Panc1 (cell line): ENCODE results near the gene TSPAN16. TPM values are rescaled to one million over a fixed set of nuclear protein-coding genes. Genes with fewer than 3 reads are reported as not detected.

Experiments used
- ATAC-seq: fragments of 200-7000 bp; cut with Tn5 transposase; 2 replicates; pipeline ENCODE4 v1.9.1; 2020; ENCODE audit warnings: mild to moderate bottlenecking, moderate library complexity
- Bru-seq: library from RNA; stranded (reverse); fragments of 400-500 nt; gene quantifications from one replicate; lab custom pipeline; 2021; lab: Mats Ljungman, UMichigan
- BruChase-seq, 2 experiments: library from RNA; stranded (reverse); fragments of 400-500 nt; gene quantifications; one replicate each; lab custom pipeline; 2021; lab: Mats Ljungman, UMichigan
- BruUV-seq: library from RNA; stranded (reverse); fragments of 400-500 nt; replicated peaks from 2 replicates; lab custom pipeline; 2021; lab: Mats Ljungman, UMichigan
- CTCF ChIA-PET: fragments of 300-600 bp; sonication (Branson Sonifier 250); formaldehyde crosslinking; loops from one replicate; lab custom pipeline; 2022; ENCODE audit warnings: antibody characterized with exemption; lab: Charles Lee
- POLR2A ChIA-PET: fragments of 300-600 bp; sonication (Branson Sonifier 250); formaldehyde crosslinking; loops from one replicate; lab custom pipeline; 2022; ENCODE audit warnings: antibody characterized with exemption; lab: Charles Lee
- DNase-seq: peaks from one replicate; pipeline ENCODE4 v3.0.0-alpha.2; 2010; ENCODE audit warnings: low read depth, low spot score
- H3K27ac ChIP-seq: 2 replicates; pipeline ENCODE4 v1.5.1; 2011; ENCODE audit warnings: mild to moderate bottlenecking, low read length, inconsistent platforms
- H3K27me3 ChIP-seq: fragments of 200-500 bp; sonication (Bioruptor generic); 2 replicates; pipeline ENCODE4 v1.6.0; 2014; ENCODE audit warnings: low read length, inconsistent platforms; ENCODE audit not compliant: control insufficient read depth, insufficient read depth
- H3K36me3 ChIP-seq: fragments of 200-500 bp; sonication (Bioruptor generic); 2 replicates; pipeline ENCODE4 v1.5.1; 2014; ENCODE audit warnings: inconsistent platforms, mild to moderate bottlenecking, low read length, moderate library complexity; ENCODE audit not compliant: control insufficient read depth, insufficient read depth
- H3K4me1 ChIP-seq: 2 replicates; pipeline ENCODE4 v1.5.1; 2011; ENCODE audit warnings: inconsistent platforms, mild to moderate bottlenecking, low read length, moderate library complexity; ENCODE audit not compliant: control insufficient read depth, insufficient read depth
- H3K4me3 ChIP-seq, 2 experiments: 2 replicates each; pipeline ENCODE4 v1.5.1; 2011 to 2012; ENCODE audit warnings: low read depth in 2 of 2, low read length in 2 of 2, mild to moderate bottlenecking in 2 of 2, inconsistent platforms in 1 of 2, moderate library complexity in 1 of 2
- H3K9me3 ChIP-seq: fragments of 200-500 bp; sonication (Bioruptor generic); 2 replicates; pipeline ENCODE4 v1.5.1; 2014; ENCODE audit warnings: low read depth, mild to moderate bottlenecking, inconsistent platforms, low read length, moderate library complexity; ENCODE audit not compliant: control insufficient read depth, insufficient read depth
- CTCF ChIP-seq: fragments of 450-650 bp; IDR thresholded peaks from 2 replicates; pipeline ENCODE4 v1.5.1; 2017; ENCODE audit warnings: mild to moderate bottlenecking
- POLR2AphosphoS5 ChIP-seq: IDR thresholded peaks from 2 replicates; pipeline ENCODE4 v1.6.1; 2012; ENCODE audit warnings: mild to moderate bottlenecking, low read depth, low read length, moderate library complexity
- SIN3A ChIP-seq: IDR thresholded peaks from 2 replicates; pipeline ENCODE4 v1.6.1; 2012; ENCODE audit warnings: low read depth, mild to moderate bottlenecking, low read length, moderate library complexity, borderline replicate concordance; ENCODE audit not compliant: insufficient read depth
- TCF7L2 ChIP-seq: IDR thresholded peaks from 2 replicates; pipeline ENCODE4 v1.6.1; 2011; ENCODE audit warnings: mild to moderate bottlenecking, low read depth, low read length, inconsistent platforms
- in situ Hi-C: cut with HindIII; loops from 2 replicates; pipeline ENCODE4 v1.10.0; 2016; ENCODE audit warnings: low sequenced_read_pairs, low pct_unique_long_range_greater_than_20kb
- intact Hi-C: fragments of 100-400 bp; cut with micrococcal nuclease; formaldehyde crosslinking; loops from one replicate; pipeline ENCODE4 v1.10.0; 2022; ENCODE audit not compliant: unreplicated experiment
- long read RNA-seq: library from polyadenylated mRNA; unstranded; transcript quantifications from one replicate; pipeline ENCODE4 v2.0.0, GENCODE V29; 2021; ENCODE audit not compliant: unreplicated experiment
- polyA plus RNA-seq: library from polyadenylated mRNA; unstranded; fragments of >200 nt; gene quantifications from one replicate; pipeline ENCODE4 v1.2.1, GENCODE V29; 2012; ENCODE audit warnings: missing spikeins; ENCODE audit not compliant: insufficient read length
- total RNA-seq: library from RNA; stranded (reverse); gene quantifications from one replicate; pipeline ENCODE4 v1.2.1, GENCODE V29; 2021; ENCODE audit not compliant: unreplicated experiment
- TF ChIP-seq, protein P1 (sequence below), 2 experiments: IDR thresholded peaks; 2 replicates each; pipeline ENCODE4 v1.6.1; 2011 to 2012; ENCODE audit warnings: low read depth in 2 of 2, control low read depth in 1 of 2, low read length in 1 of 2, mild to moderate bottlenecking in 1 of 2, moderate library complexity in 1 of 2; ENCODE audit not compliant: insufficient read depth in 1 of 2

The TSPAN16 gene
- total RNA-seq (not detected), Bru-seq, nascent RNA (percentile 1 among the genes with signal in this experiment), BruChase-seq, experiment 1, labeled RNA remaining after a 2-hour chase (not detected), BruChase-seq, experiment 2, labeled RNA remaining after a 6-hour chase (percentile 2 among the genes with signal in this experiment)
- not detected for polyA plus RNA-seq
- long read RNA-seq, partial matches to known transcripts = 0 of 10 reads
- long read RNA-seq, other reads (novel, unspliced or antisense) = 10 of 10 reads

GRCh38 chr19:11295665-11296245 is at the start of gene TSPAN16:
TSPAN16 (plus strand) TSS chr19:11296160; CDS start chr19:11296298, 138 bp downstream.
- no peaks in the 10 kb centered on the region; the same call in 1 of the 2 replicates for H3K4me1 ChIP-seq
- H3K9me3 ChIP-seq = no peaks in the 10 kb centered on the region
- TF ChIP-seq POLR2AphosphoS5 (no peak), SIN3A (no peak), TCF7L2 (no peak), CTCF (no peak)
- TF ChIP-seq, protein P1, sequence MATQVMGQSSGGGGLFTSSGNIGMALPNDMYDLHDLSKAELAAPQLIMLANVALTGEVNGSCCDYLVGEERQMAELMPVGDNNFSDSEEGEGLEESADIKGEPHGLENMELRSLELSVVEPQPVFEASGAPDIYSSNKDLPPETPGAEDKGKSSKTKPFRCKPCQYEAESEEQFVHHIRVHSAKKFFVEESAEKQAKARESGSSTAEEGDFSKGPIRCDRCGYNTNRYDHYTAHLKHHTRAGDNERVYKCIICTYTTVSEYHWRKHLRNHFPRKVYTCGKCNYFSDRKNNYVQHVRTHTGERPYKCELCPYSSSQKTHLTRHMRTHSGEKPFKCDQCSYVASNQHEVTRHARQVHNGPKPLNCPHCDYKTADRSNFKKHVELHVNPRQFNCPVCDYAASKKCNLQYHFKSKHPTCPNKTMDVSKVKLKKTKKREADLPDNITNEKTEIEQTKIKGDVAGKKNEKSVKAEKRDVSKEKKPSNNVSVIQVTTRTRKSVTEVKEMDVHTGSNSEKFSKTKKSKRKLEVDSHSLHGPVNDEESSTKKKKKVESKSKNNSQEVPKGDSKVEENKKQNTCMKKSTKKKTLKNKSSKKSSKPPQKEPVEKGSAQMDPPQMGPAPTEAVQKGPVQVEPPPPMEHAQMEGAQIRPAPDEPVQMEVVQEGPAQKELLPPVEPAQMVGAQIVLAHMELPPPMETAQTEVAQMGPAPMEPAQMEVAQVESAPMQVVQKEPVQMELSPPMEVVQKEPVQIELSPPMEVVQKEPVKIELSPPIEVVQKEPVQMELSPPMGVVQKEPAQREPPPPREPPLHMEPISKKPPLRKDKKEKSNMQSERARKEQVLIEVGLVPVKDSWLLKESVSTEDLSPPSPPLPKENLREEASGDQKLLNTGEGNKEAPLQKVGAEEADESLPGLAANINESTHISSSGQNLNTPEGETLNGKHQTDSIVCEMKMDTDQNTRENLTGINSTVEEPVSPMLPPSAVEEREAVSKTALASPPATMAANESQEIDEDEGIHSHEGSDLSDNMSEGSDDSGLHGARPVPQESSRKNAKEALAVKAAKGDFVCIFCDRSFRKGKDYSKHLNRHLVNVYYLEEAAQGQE (IDR thresholded peaks at IDR 0.05; ENCODE audit: insufficient read depth in 1 of 2, low read depth in 2 of 2, low read length in 1 of 2) = no peak
- no TSS peak for BruUV-seq
- ChIA-PET POLR2A (interaction anchor here (0.7 kb wide), 1 partner anchor 119 kb away, joined by 6 read pairs; no protein-coding TSS in a partner anchor), CTCF (no interaction called here)
- DNase-seq (no peak), ATAC-seq (no peak)
- no peak within 1 kb of the TSS for H3K27ac ChIP-seq
- in situ Hi-C loops = no loop called here
- no peaks in the 10 kb centered on the region for H3K36me3 ChIP-seq
- no peaks in the 10 kb centered on the region for H3K27me3 ChIP-seq
- H3K4me3 ChIP-seq = no peak within 1 kb of the TSS
- intact Hi-C loops = no loop called here

DNA sequence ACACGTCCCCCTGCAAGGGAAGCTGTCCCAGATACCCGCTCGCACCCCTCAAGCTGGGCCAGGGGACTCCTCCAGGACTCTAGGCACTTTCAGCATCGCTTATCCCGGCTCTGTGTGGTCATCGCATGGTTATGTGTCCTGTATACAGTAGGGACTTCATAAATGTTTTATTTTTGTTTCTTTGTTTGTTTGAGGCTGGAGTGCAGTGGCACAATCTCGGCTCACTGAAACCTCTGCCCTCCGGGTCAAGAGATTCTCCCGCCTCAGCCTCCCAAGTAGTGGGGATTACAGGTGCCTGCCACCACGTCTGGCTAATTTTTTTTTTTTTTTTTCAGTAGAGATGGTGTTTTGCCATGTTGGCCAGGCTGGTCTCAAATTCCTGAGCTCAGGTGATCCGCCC is 49.0 kb upstream of the TSPAN16 start:
- POLR2A ChIA-PET = no interaction called here
- in situ Hi-C loops = no loop called here
- TF ChIP-seq, protein P1 (IDR thresholded peaks at IDR 0.05; ENCODE audit: insufficient read depth in 1 of 2, low read depth in 2 of 2, low read length in 1 of 2) = no peak
- TF ChIP-seq POLR2AphosphoS5 (no peak), CTCF (no peak), TCF7L2 (no peak), SIN3A (no peak)
- CTCF ChIA-PET = no interaction called here
- no peak for DNase-seq
- no peak overlapping the region for H3K4me3 ChIP-seq
- H3K4me1 ChIP-seq = no peaks in the 10 kb centered on the region; the same call in 1 of the 2 replicates
- no peaks in the 10 kb centered on the region for H3K36me3 ChIP-seq
- no TSS peak for BruUV-seq
- H3K9me3 ChIP-seq = no peaks in the 10 kb centered on the region
- intact Hi-C loops = no loop called here
- no peak overlapping the region for H3K27ac ChIP-seq
- ATAC-seq = no peak
- no peaks in the 10 kb centered on the region for H3K27me3 ChIP-seq
